Activated CD4-positive, CD25-positive, alpha-beta regulatory T cell treated with anti-CD3 and anti-CD28 coated beads, Interleukin-2, amount 50 U/mL, for 72 hours (primary cell): Measurements from ENCODE around the gene AKT1S1.
"Not testable (repeated sequence)": the region's sequence is repeated elsewhere in the genome, so short reads cannot be mapped to it uniquely, and the experiment has no call there.

ENCODE experiments used
- DNase-seq: peaks from one replicate; pipeline ENCODE4 v3.0.0; 2021

AKT1S1 gene

GRCh38 chr19:49833599-49833998 lies 43.6 kb downstream of the AKT1S1 start:
- DNase-seq = no peak

- DNase-seq = no peak
Observed at GRCh38 chr19:49832556-49832955, 44.6 kb downstream of the AKT1S1 start.

- DNase-seq = no peak
Observed at GRCh38 chr19:49831592-49831991, 45.6 kb downstream of the AKT1S1 start.

GRCh38 chr19:49830766-49831165 lies 46.4 kb downstream of the AKT1S1 start:
- no peak for DNase-seq

- DNase-seq = no peak
Observed at GRCh38 chr19:49829721-49830120, 47.4 kb downstream of the AKT1S1 start.

GRCh38 chr19:49829200-49829599 lies 48.0 kb downstream of the AKT1S1 start:
- no peak for DNase-seq

GRCh38 chr19:49827034-49827433 lies 50.1 kb downstream of the AKT1S1 start:
- no peak for DNase-seq

GRCh38 chr19:49824662-49825061 lies 52.5 kb downstream of the AKT1S1 start:
- no peak for DNase-seq

GRCh38 chr19:49823472-49823871 lies 53.7 kb downstream of the AKT1S1 start:
- no peak for DNase-seq

GRCh38 chr19:49820125-49820524 lies 57.0 kb downstream of the AKT1S1 start:
- DNase-seq = no peak

GRCh38 chr19:49819452-49820115 lies 57.6 kb downstream of the AKT1S1 start:
- DNase-seq = not testable (repeated sequence)
